ENCODE results near the gene FAM43A. TPM values are rescaled to one million over a fixed set of nuclear protein-coding genes. Genes with fewer than 3 reads are reported as not detected.

Gene FAM43A
- total RNA-seq = 16.6 TPM
- long read RNA-seq, transcript FAM43A-201 (1 exons, 2,494 nt) = major isoform, 33 of 34 reads
- long read RNA-seq, partial matches to known transcripts = 0 of 34 reads
- long read RNA-seq, other reads (novel, unspliced or antisense) = 1 of 34 reads

- intact Hi-C loops (cut with DNase I) = loop anchor here (5.0 to 10.0 kb wide), 2 partner anchors 189 to 301 kb away; no protein-coding TSS in a partner anchor
- DNase-seq = peak; percentile 96
Measured at GRCh38 chr3:194685718-194686413, at the start of gene FAM43A. FAM43A (plus strand) TSS chr3:194685883; CDS start chr3:194686827, 944 bp downstream.

GRCh38 chr3:194637066-194637465 lies 48.6 kb upstream of the FAM43A start:
- intact Hi-C loops (cut with DNase I) = no loop called here
- ATAC-seq (ENCODE audit: poor library complexity) = no peak
- DNase-seq = no peak

More at GRCh38 chr3:194685718-194686413, at the start of gene FAM43A:
- ATAC-seq (ENCODE audit: poor library complexity) = peak; percentile 88

GRCh38 chr3:194637541-194638400 lies 47.9 kb upstream of the FAM43A start:
- ATAC-seq (ENCODE audit: poor library complexity) (no peak), DNase-seq (no peak)
- intact Hi-C loops (cut with DNase I) = no loop called here

- ATAC-seq (ENCODE audit: poor library complexity) (no peak), DNase-seq (no peak)
- intact Hi-C loops (cut with DNase I) = no loop called here
Measured at GRCh38 chr3:194638991-194639605, 46.6 kb upstream of the FAM43A start.

GRCh38 chr3:194640829-194641228 lies 44.9 kb upstream of the FAM43A start:
- ATAC-seq (ENCODE audit: poor library complexity) = no peak
- DNase-seq = no peak

GRCh38 chr3:194642769-194643168 lies 42.9 kb upstream of the FAM43A start:
- DNase-seq (no peak), ATAC-seq (ENCODE audit: poor library complexity) (no peak)
- intact Hi-C loops (cut with DNase I) = no loop called here

More at GRCh38 chr3:194640829-194641228, 44.9 kb upstream of the FAM43A start:
- intact Hi-C loops (cut with DNase I) = no loop called here

GRCh38 chr3:194647747-194648146 lies 37.9 kb upstream of the FAM43A start:
- intact Hi-C loops (cut with DNase I) = no loop called here
- DNase-seq (no peak), ATAC-seq (ENCODE audit: poor library complexity) (no peak)

- ATAC-seq (ENCODE audit: poor library complexity) (no peak), DNase-seq (no peak)
- intact Hi-C loops (cut with DNase I) = no loop called here
Measured at GRCh38 chr3:194654443-194654842, 31.2 kb upstream of the FAM43A start.

- DNase-seq = no peak
- intact Hi-C loops (cut with DNase I) = no loop called here
- ATAC-seq (ENCODE audit: poor library complexity) = no peak
Measured at GRCh38 chr3:194657439-194657838, 28.2 kb upstream of the FAM43A start.

- ATAC-seq (ENCODE audit: poor library complexity) = no peak
- no peak for DNase-seq
- intact Hi-C loops (cut with DNase I) = no loop called here
Measured at GRCh38 chr3:194658477-194659242, 27.0 kb upstream of the FAM43A start.

GRCh38 chr3:194659778-194660177 lies 25.9 kb upstream of the FAM43A start:
- no peak for ATAC-seq (ENCODE audit: poor library complexity)

GRCh38 chr3:194661374-194661773 lies 24.3 kb upstream of the FAM43A start:
- intact Hi-C loops (cut with DNase I) = no loop called here
- no peak for ATAC-seq (ENCODE audit: poor library complexity)
- no peak for DNase-seq

More at GRCh38 chr3:194659778-194660177, 25.9 kb upstream of the FAM43A start:
- no peak for DNase-seq
- intact Hi-C loops (cut with DNase I) = no loop called here

- ATAC-seq (ENCODE audit: poor library complexity) (no peak), DNase-seq (no peak)
- intact Hi-C loops (cut with DNase I) = no loop called here
Measured at GRCh38 chr3:194661946-194662345, 23.7 kb upstream of the FAM43A start.

GRCh38 chr3:194664857-194665256 lies 20.8 kb upstream of the FAM43A start:
- ATAC-seq (ENCODE audit: poor library complexity) (no peak), DNase-seq (no peak)
- intact Hi-C loops (cut with DNase I) = no loop called here

- ATAC-seq (ENCODE audit: poor library complexity) (no peak), DNase-seq (no peak)
- intact Hi-C loops (cut with DNase I) = no loop called here
Measured at GRCh38 chr3:194667363-194667762, 18.3 kb upstream of the FAM43A start.

- intact Hi-C loops (cut with DNase I) = no loop called here
- no peak for DNase-seq
- no peak for ATAC-seq (ENCODE audit: poor library complexity)
Measured at GRCh38 chr3:194671511-194671899, 14.2 kb upstream of the FAM43A start.

GRCh38 chr3:194671900-194672808 lies 13.5 kb upstream of the FAM43A start, which contains the start of gene LSG1:
LSG1 (minus strand) TSS chr3:194672191; CDS start chr3:194672162, 29 bp downstream.
- DNase-seq (peak; percentile 94), ATAC-seq (ENCODE audit: poor library complexity) (peak; percentile 98)
- intact Hi-C loops (cut with DNase I) = no loop called here

Data from Right ventricle myocardium superior (tissue), 1 donor.